Measurements from ENCODE around the gene BTBD7. TPM values are rescaled to one million over a fixed set of nuclear protein-coding genes. Genes with fewer than 3 reads are reported as not detected.

The BTBD7 gene
- 22.2 and 26.5 TPM in 2 replicates for total RNA-seq

GRCh38 chr14:93332853-93333630, at the start of gene BTBD7:
BTBD7 (minus strand) TSS chr14:93333036; CDS start chr14:93296051, 36,985 bp downstream.

GRCh38 chr14:93346926-93347721, 14.3 kb upstream of the BTBD7 start, which contains the start of gene COX8C:
COX8C (plus strand) TSS chr14:93347182; CDS start chr14:93347269, 87 bp downstream.

GRCh38 chr14:93206793-93207467, 125.9 kb downstream of the BTBD7 start, which contains the start of the genes GON7 and UBR7:
GON7 (minus strand) TSS chr14:93207065; CDS start chr14:93207037, 28 bp downstream.
UBR7 (plus strand) TSS chr14:93207256; CDS start chr14:93207292, 36 bp downstream.

Other genes starting within 250 kb of the BTBD7 start
- gene ITPK1, start 217.1 kb downstream of the BTBD7 start, total RNA-seq: 9.3 and 11.7 TPM in 2 replicates
- gene MOAP1, start 148.1 kb downstream of the BTBD7 start, total RNA-seq: 10.9 and 12.4 TPM in 2 replicates
- gene LYSET, start 147.7 kb downstream of the BTBD7 start, total RNA-seq: 6.0 and 6.6 TPM in 2 replicates
- 6.3 and 14.7 TPM in 2 replicates for gene GON7, start 126.0 kb downstream of the BTBD7 start, total RNA-seq
- gene UBR7, start 125.8 kb downstream of the BTBD7 start, total RNA-seq: 22.5 and 39.1 TPM in 2 replicates
- gene COX8C, start 14.1 kb upstream of the BTBD7 start, total RNA-seq: not detected in 2 replicates
- under 0.01 and 0.33 TPM in 2 replicates for gene UNC79, start 97.9 kb upstream of the BTBD7 start, total RNA-seq